OCI-M2 (cell line): ENCODE measurements around the gene CEP128.

Experiments
- DNase-seq: peaks from one replicate; lab custom pipeline; 2025; ENCODE audit not compliant: unreplicated experiment; lab: John Stamatoyannopoulos, UW

Gene CEP128

GRCh38 chr14:80941241-80942185 is at the start of gene CEP128:
Gene CEP128 (minus strand): TSS chr14:80941738.
- DNase-seq, result peak; percentile 93

- no peak for DNase-seq
Observed at GRCh38 chr14:80988735-80989429, 47.3 kb upstream of the CEP128 start.

- no peak for DNase-seq
Observed at GRCh38 chr14:80988192-80988591, 46.7 kb upstream of the CEP128 start.

- DNase-seq, result no peak
Observed at GRCh38 chr14:80987235-80988032, 45.9 kb upstream of the CEP128 start.

GRCh38 chr14:80982711-80983110 is 41.2 kb upstream of the CEP128 start:
- no peak for DNase-seq

- DNase-seq, result no peak
Observed at GRCh38 chr14:80981673-80982072, 40.1 kb upstream of the CEP128 start.

- no peak for DNase-seq
Observed at GRCh38 chr14:80981156-80981555, 39.6 kb upstream of the CEP128 start.

GRCh38 chr14:80979951-80980350 is 38.4 kb upstream of the CEP128 start:
- DNase-seq, result no peak

- DNase-seq, result no peak
Observed at GRCh38 chr14:80978403-80978802, 36.9 kb upstream of the CEP128 start.

GRCh38 chr14:80977221-80977620 is 35.7 kb upstream of the CEP128 start:
- DNase-seq, result no peak

- DNase-seq, result no peak
Observed at GRCh38 chr14:80974679-80975078, 33.1 kb upstream of the CEP128 start.

- no peak for DNase-seq
Observed at GRCh38 chr14:80973931-80974641, 32.5 kb upstream of the CEP128 start.

GRCh38 chr14:80965037-80965436 is 23.5 kb upstream of the CEP128 start:
- DNase-seq, result no peak

- no peak for DNase-seq
Observed at GRCh38 chr14:80959496-80959895, 18.0 kb upstream of the CEP128 start.

GRCh38 chr14:80958939-80959338 is 17.4 kb upstream of the CEP128 start:
- no peak for DNase-seq

- DNase-seq, result no peak
Observed at GRCh38 chr14:80958226-80958625, 16.7 kb upstream of the CEP128 start.

- no peak for DNase-seq
Observed at GRCh38 chr14:80957613-80958012, 16.1 kb upstream of the CEP128 start.

- no peak for DNase-seq
Observed at GRCh38 chr14:80956922-80957321, 15.4 kb upstream of the CEP128 start.

- DNase-seq, result no peak
Observed at GRCh38 chr14:80956102-80956501, 14.6 kb upstream of the CEP128 start.

GRCh38 chr14:80955416-80955941 is 13.9 kb upstream of the CEP128 start, which contains the start of gene TSHR:
Gene TSHR (plus strand): TSS chr14:80955621. CDS start chr14:80955681, 60 bp downstream.
- DNase-seq, result no peak
